ENCODE results near the gene TRPV2. TPM values are rescaled to one million over a fixed set of nuclear protein-coding genes. Genes with fewer than 3 reads are reported as not detected.

The TRPV2 gene, protein sequence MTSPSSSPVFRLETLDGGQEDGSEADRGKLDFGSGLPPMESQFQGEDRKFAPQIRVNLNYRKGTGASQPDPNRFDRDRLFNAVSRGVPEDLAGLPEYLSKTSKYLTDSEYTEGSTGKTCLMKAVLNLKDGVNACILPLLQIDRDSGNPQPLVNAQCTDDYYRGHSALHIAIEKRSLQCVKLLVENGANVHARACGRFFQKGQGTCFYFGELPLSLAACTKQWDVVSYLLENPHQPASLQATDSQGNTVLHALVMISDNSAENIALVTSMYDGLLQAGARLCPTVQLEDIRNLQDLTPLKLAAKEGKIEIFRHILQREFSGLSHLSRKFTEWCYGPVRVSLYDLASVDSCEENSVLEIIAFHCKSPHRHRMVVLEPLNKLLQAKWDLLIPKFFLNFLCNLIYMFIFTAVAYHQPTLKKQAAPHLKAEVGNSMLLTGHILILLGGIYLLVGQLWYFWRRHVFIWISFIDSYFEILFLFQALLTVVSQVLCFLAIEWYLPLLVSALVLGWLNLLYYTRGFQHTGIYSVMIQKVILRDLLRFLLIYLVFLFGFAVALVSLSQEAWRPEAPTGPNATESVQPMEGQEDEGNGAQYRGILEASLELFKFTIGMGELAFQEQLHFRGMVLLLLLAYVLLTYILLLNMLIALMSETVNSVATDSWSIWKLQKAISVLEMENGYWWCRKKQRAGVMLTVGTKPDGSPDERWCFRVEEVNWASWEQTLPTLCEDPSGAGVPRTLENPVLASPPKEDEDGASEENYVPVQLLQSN
- 23.5 and 25.9 TPM in 2 replicates for total RNA-seq

DNA sequence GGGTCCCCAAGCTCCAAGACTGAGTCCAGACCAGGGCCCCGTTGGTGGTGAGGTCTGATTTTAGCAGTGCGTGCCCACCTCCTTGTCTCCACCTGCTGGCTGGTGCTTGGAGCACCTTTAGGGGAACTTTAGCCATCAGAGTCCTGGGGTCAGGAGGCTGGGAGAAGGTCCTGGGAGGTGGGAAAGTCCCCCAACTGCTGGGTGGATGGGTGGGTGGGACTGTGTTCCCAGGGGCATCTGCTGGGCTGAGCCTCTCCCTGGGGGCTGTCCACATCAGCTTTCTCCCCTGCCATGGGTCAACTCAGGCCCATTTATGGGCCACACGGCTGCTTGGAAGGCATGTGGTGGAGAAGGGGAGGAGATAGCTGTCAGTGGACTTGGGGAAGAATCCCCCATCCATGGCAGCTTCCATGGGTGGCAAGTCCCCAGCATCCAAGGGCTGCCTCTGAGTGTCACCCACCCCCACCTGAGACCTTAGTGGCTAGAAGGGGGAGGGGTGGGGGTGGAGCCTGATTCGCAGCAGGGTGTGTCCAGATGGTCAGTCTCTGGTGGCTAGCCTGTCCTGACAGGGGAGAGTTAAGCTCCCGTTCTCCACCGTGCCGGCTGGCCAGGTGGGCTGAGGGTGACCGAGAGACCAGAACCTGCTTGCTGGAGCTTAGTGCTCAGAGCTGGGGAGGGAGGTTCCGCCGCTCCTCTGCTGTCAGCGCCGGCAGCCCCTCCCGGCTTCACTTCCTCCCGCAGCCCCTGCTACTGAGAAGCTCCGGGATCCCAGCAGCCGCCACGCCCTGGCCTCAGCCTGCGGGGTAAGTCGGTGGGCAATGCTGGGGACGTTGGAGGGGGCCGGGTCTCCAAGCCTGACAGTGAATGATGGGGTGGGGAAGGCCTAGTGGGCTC lies at the start of gene TRPV2:
TSS of gene TRPV2 (plus strand) at position 541 of the 894 bp plus-strand sequence. CDS start 2,098 bp downstream, outside the sequence.

GRCh38 chr17:16380640-16381495 lies 34.5 kb upstream of the TRPV2 start, which contains the start of gene UBB:
UBB (plus strand) TSS chr17:16381091; CDS start chr17:16381908, 817 bp downstream.

Other genes starting within 250 kb of the TRPV2 start
- gene NCOR1, start 200.0 kb upstream of the TRPV2 start, total RNA-seq, result 53.4 and 76.5 TPM in 2 replicates
- gene PIGL, start 198.4 kb upstream of the TRPV2 start, total RNA-seq, result 9.9 and 31.6 TPM in 2 replicates
- 7.0 and 16.7 TPM in 2 replicates for gene CENPV, start 62.1 kb upstream of the TRPV2 start, total RNA-seq
- 730 and 902 TPM in 2 replicates for gene UBB, start 34.5 kb upstream of the TRPV2 start, total RNA-seq
- 0.10 TPM in 1 of 2 replicates, not detected in the other for gene LRRC75A, start 76.6 kb downstream of the TRPV2 start, total RNA-seq
- 6.3 and 6.8 TPM in 2 replicates for gene ZNF287, start 153.6 kb downstream of the TRPV2 start, total RNA-seq
- gene ZNF624, start 238.3 kb downstream of the TRPV2 start, total RNA-seq, result 2.9 and 8.9 TPM in 2 replicates